K562 (cell line): Measurements from ENCODE around the gene LRRC8E. TPM values are rescaled to one million over a fixed set of nuclear protein-coding genes. Genes with fewer than 3 reads are reported as not detected.

Source experiments
- ATAC-seq: fragments of 200-7000 bp; cut with Tn5 transposase; 3 replicates; pipeline ENCODE4 v1.9.1; 2020; ENCODE audit warnings: moderate library complexity
- BruUV-seq: library from RNA; stranded (reverse); fragments of 400-500 nt; replicated peaks from 2 replicates; lab custom pipeline; 2021; lab: Mats Ljungman, UMichigan
- CTCF ChIA-PET: fragments of 300-600 bp; formaldehyde crosslinking; extraction: SDS; loops from one replicate; lab custom pipeline; 2021; ENCODE audit warnings: low intra/inter-chr PET ratio; lab: Yijun Ruan, JAX
- POLR2A ChIA-PET: fragments of 300-600, 350-650 bp; sonication (Branson Sonifier 250); formaldehyde crosslinking; extraction: SDS; loops from one replicate; lab custom pipeline; 2021; ENCODE audit warnings: antibody characterized with exemption, inconsistent platforms; lab: Yijun Ruan, JAX
- DNase-seq, 4 experiments: peaks; one replicate each; pipeline versions ENCODE4 v3.0.0 to v3.0.0-alpha.2; 2011 to 2018; ENCODE audit warnings: low spot score in 3 of 4, mixed read lengths in 3 of 4; ENCODE audit errors: extremely low read depth in 1 of 4
- FAIRE-seq: peaks from 2 replicates; lab custom pipeline; 2011; peaks lifted over from hg19 to GRCh38; lab: Jason Lieb, UNC
- H2AFZ ChIP-seq: 2 replicates; pipeline ENCODE4 v1.6.0; 2011; ENCODE audit warnings: low read depth, low read length, control low read depth, inconsistent platforms
- H3K27ac ChIP-seq: fragments of 200-600 bp; 3 replicates; pipeline ENCODE4 v1.8.0; 2011; ENCODE audit warnings: low read depth, mild to moderate bottlenecking, control low read depth, inconsistent platforms, low read length, moderate library complexity, mixed read lengths; ENCODE audit errors: extremely low read depth
- H3K27me3 ChIP-seq, 2 experiments: fragments of 300-600 bp in 1 of 2; 2 replicates in 1 of 2; 3 replicates in 1 of 2; pipeline versions ENCODE4 v1.6.0 to v1.8.0; 2011; ENCODE audit warnings: inconsistent platforms in 2 of 2, low read length in 2 of 2, mild to moderate bottlenecking in 1 of 2, mixed read lengths in 1 of 2, moderate library complexity in 1 of 2; ENCODE audit not compliant: control insufficient read depth in 2 of 2, insufficient read depth in 2 of 2
- H3K36me3 ChIP-seq: fragments of 300-600 bp; 3 replicates; pipeline ENCODE4 v1.8.0; 2011; ENCODE audit warnings: mild to moderate bottlenecking, low read length, inconsistent platforms; ENCODE audit not compliant: control insufficient read depth, insufficient read depth
- H3K4me1 ChIP-seq, 2 experiments: fragments of 200-600 bp in 1 of 2; replicated peaks in 1 of 2; 2 replicates in 1 of 2; 3 replicates in 1 of 2; pipeline versions ENCODE4 v1.5.1 to v1.8.0; 2011; ENCODE audit warnings: inconsistent platforms in 2 of 2, low read length in 2 of 2, mild to moderate bottlenecking in 1 of 2, mixed read lengths in 1 of 2, moderate library complexity in 1 of 2; ENCODE audit not compliant: control insufficient read depth in 2 of 2, insufficient read depth in 2 of 2
- H3K4me2 ChIP-seq: 2 replicates; pipeline ENCODE4 v1.6.1; 2011; ENCODE audit warnings: low read length, control low read depth, inconsistent platforms, mixed read lengths; ENCODE audit not compliant: insufficient read depth
- H3K4me3 ChIP-seq: fragments of 200-600 bp; sonication (generic), shearing (Covaris generic); 2 replicates; pipeline ENCODE4 v1.5.1; 2016; ENCODE audit warnings: control low read depth, inconsistent platforms
- H3K79me2 ChIP-seq: fragments of 200-600 bp; 3 replicates; pipeline ENCODE4 v1.8.0; 2011; ENCODE audit warnings: low read length, inconsistent platforms; ENCODE audit not compliant: control insufficient read depth, insufficient read depth
- H3K9ac ChIP-seq, 2 experiments: 2 replicates each; pipeline versions ENCODE4 v1.6.0 to v1.6.1; 2011; ENCODE audit warnings: low read depth in 2 of 2, low read length in 2 of 2, control low read depth in 1 of 2, inconsistent platforms in 1 of 2, mild to moderate bottlenecking in 1 of 2, mixed read lengths in 1 of 2; ENCODE audit not compliant: insufficient read depth in 1 of 2
- H3K9me1 ChIP-seq: one replicate; pipeline ENCODE4 v1.6.0; 2011; ENCODE audit warnings: inconsistent platforms, mild to moderate bottlenecking, low read length, moderate library complexity; ENCODE audit not compliant: control insufficient read depth, insufficient read depth
- H3K9me3 ChIP-seq: replicated peaks from 2 replicates; pipeline ENCODE4 v1.5.1; 2011; ENCODE audit warnings: low read depth, low read length, inconsistent platforms; ENCODE audit not compliant: control insufficient read depth, insufficient read depth
- H4K20me1 ChIP-seq: replicated peaks from 2 replicates; pipeline ENCODE4 v1.6.1; 2011; ENCODE audit warnings: low read length, inconsistent platforms, mixed read lengths; ENCODE audit not compliant: control insufficient read depth, insufficient read depth
- ARNT ChIP-seq, 2 experiments: fragments of 450-650 bp; IDR thresholded peaks; 2 replicates each; pipeline ENCODE4 v1.6.1; 2016; ENCODE audit warnings: mild to moderate bottlenecking in 1 of 2
- BCOR ChIP-seq: fragments of 450-650 bp; IDR thresholded peaks from 2 replicates; pipeline ENCODE4 v1.6.1; 2016
- CCAR2 ChIP-seq: fragments of 200-400 bp; formaldehyde crosslinking; IDR thresholded peaks from 2 replicates; pipeline ENCODE4 v1.6.1; 2017; ENCODE audit warnings: mild to moderate bottlenecking, low read depth, low read length
- FUS ChIP-seq: fragments of 200-400 bp; formaldehyde crosslinking; optimal IDR thresholded peaks from 2 replicates; pipeline ENCODE3; 2017; ENCODE audit warnings: low read depth, low read length
- GATA2 ChIP-seq: sonication (generic); formaldehyde crosslinking; IDR thresholded peaks from 2 replicates; pipeline ENCODE4 v1.4.0; 2020; ENCODE audit warnings: mild to moderate bottlenecking, missing genetic modification reagents
- LARP7 ChIP-seq: fragments of 450-650 bp; IDR thresholded peaks from 2 replicates; pipeline ENCODE4 v1.6.1; 2016
- NFYB ChIP-seq: IDR thresholded peaks from 2 replicates; pipeline ENCODE4 v1.6.1; 2011; ENCODE audit warnings: mild to moderate bottlenecking, moderate library complexity; ENCODE audit not compliant: insufficient read length; ENCODE audit errors: extremely low read depth
- PHF21A ChIP-seq: fragments of 450-650 bp; IDR thresholded peaks from 2 replicates; pipeline ENCODE4 v1.6.1; 2017; ENCODE audit warnings: low read depth, borderline replicate concordance
- PML ChIP-seq: IDR thresholded peaks from 2 replicates; pipeline ENCODE4 v1.6.1; 2012; ENCODE audit warnings: low read length, inconsistent platforms
- RB1 ChIP-seq: fragments of 450-650 bp; IDR thresholded peaks from 2 replicates; pipeline ENCODE4 v1.6.1; 2017; ENCODE audit warnings: low read depth, mild to moderate bottlenecking
- RBM25 ChIP-seq: fragments of 200-400 bp; formaldehyde crosslinking; IDR thresholded peaks from 2 replicates; pipeline ENCODE4 v1.6.1; 2018; ENCODE audit warnings: low read length, low read depth, moderate library complexity; ENCODE audit not compliant: severe bottlenecking
- RCOR1 ChIP-seq, 2 experiments: IDR thresholded peaks; 2 replicates each; pipeline ENCODE4 v1.6.1; 2012; ENCODE audit warnings: low read depth in 2 of 2, low read length in 2 of 2, borderline replicate concordance in 1 of 2, improper control_type of control experiment in 1 of 2
- SRSF9 ChIP-seq: fragments of 200-400 bp; formaldehyde crosslinking; IDR thresholded peaks from 2 replicates; pipeline ENCODE4 v1.6.1; 2017; ENCODE audit warnings: low read depth, low read length, borderline replicate concordance
- SUPT5H ChIP-seq: fragments of 450-650 bp; IDR thresholded peaks from 2 replicates; pipeline ENCODE4 v1.6.1; 2016
- TCF15 ChIP-seq: fragments of 250-450 bp; sonication (Bioruptor Pico); IDR thresholded peaks from 2 replicates; pipeline ENCODE4 v1.8.0; 2022; ENCODE audit warnings: moderate library complexity, mild to moderate bottlenecking, inconsistent platforms
- TCF7 ChIP-seq: sonication (generic); IDR thresholded peaks from 2 replicates; pipeline ENCODE4 v1.6.1; 2016; ENCODE audit warnings: antibody characterized with exemption, borderline replicate concordance
- ZNF224 ChIP-seq: sonication (generic); formaldehyde crosslinking; IDR thresholded peaks from 2 replicates; pipeline ENCODE4 v1.8.0; 2022; ENCODE audit warnings: mild to moderate bottlenecking, missing genetic modification reagents
- ZNF3 ChIP-seq: fragments of 250-450 bp; sonication (Bioruptor Pico); IDR thresholded peaks from 2 replicates; pipeline ENCODE4 v1.5.0; 2021; ENCODE audit warnings: mild to moderate bottlenecking, moderate library complexity
- WGBS: fragments of 100-300 bp; shearing (Covaris generic); methylation state at CpG from one replicate; pipeline ENCODE4 v1.1.6; 2016; ENCODE audit warnings: low coverage, mixed read lengths; ENCODE audit not compliant: insufficient coverage; ENCODE audit errors: missing lambda C conversion rate; 5-methylcytosine and 5-hydroxymethylcytosine counted together
- in situ Hi-C: fragments of 300-500 bp; cut with MboI; formaldehyde crosslinking; loops from 4 replicates; pipeline ENCODE4 v1.15.0; 2018; ENCODE audit warnings: inconsistent platforms, mixed read lengths
- intact Hi-C: fragments of 100-400 bp; cut with micrococcal nuclease; formaldehyde crosslinking; loops from 2 replicates; pipeline ENCODE4 v1.14.2; 2022
- polyA plus RNA-seq, 8 experiments: library from polyadenylated mRNA; depleted of rRNA in 4 of 8; stranded (reverse) in 5 of 8; unstranded in 3 of 8; fragments of >200 nt; fragmentation: Nextera tagmentation in 2 of 8; fragmentation: Illumina TruSeq in 1 of 8; extraction: Ambion mirVana in 2 of 8; extraction: Trizol in 1 of 8; gene quantifications; 2 replicates each; pipeline versions ENCODE4 v1.2.1 to v1.2.3, GENCODE V29; 2011 to 2014; ENCODE audit warnings: inconsistent platforms in 1 of 8, missing spikeins in 1 of 8
- total RNA-seq, 7 experiments: library from RNA; depleted of rRNA in 6 of 7; stranded (reverse); fragments of >200 nt in 6 of 7; fragmentation: Illumina TruSeq in 2 of 7; extraction: Trizol in 2 of 7; gene quantifications; 2 replicates each; pipeline versions ENCODE4 v1.2.1 to v1.2.3, GENCODE V29; 2011 to 2021; ENCODE audit warnings: low replicate concordance in 1 of 7
- TF ChIP-seq, protein P1 (sequence below): sonication (generic); formaldehyde crosslinking; IDR thresholded peaks from 2 replicates; pipeline ENCODE4 v1.8.1; 2023; ENCODE audit warnings: mild to moderate bottlenecking, missing genetic modification reagents

Gene LRRC8E
- total and polyA plus RNA-seq, 9 of the 15 experiments (the other 6 are each of a cell fraction or from before 2014, with no cell fraction given) = 0.08 to 5.7 (median 3.5) TPM; not detected in 1

DNA sequence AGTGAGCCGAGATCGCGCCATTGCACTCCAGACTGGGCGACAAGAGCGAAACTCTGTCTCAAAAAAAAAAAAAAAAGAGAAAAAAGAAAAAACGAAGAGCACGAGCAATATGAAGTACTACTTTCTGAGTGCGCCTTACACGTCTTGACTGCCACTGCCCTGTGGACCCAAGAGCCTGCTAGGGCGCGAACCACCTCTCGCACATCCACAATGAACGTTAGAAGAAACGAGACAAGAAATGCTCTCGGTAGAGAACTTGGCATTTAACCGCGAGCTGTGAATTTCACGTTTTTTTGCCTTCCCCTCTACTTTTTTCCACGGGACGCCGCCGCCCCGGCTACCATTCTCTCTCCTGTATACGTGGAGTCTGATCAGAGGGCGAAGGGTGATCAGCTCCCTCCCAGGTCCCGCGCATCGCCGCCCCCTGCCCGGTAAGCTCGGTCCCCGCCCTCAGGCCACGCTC is 54.7 kb downstream of the LRRC8E start:
- H3K4me1 ChIP-seq = peaks cover 11 to 28% of the 10 kb centered on the region in 2 experiments; a peak in 4 of 5 replicates
- H3K4me3 ChIP-seq = peak overlapping the region; percentile 64
- no TSS peak for BruUV-seq
- ATAC-seq = peak; percentile 24; the same call in 2 of the 3 replicates
- no peaks in the 10 kb centered on the region for H3K27me3 ChIP-seq
- H3K9me3 ChIP-seq = no peaks in the 10 kb centered on the region
- intact Hi-C loops = loop anchor here (2.0 to 10.0 kb wide), 3 partner anchors 60 to 209 kb away; no protein-coding TSS in a partner anchor
- H4K20me1 ChIP-seq = no peaks in the 10 kb centered on the region
- H3K9me1 ChIP-seq = peaks cover 4% of the 10 kb centered on the region
- POLR2A ChIA-PET = interaction anchor here (0.6 to 2.7 kb wide), 18 partner anchors 10 to 1168 kb away, joined by 3 to 27 read pairs (median 4); partner anchors contain the start of genes CTXN1, LRRC8E, NDUFA7 and RPS28
- peak overlapping the region; percentile 95 for H3K4me2 ChIP-seq
- peaks cover 63% of the 10 kb centered on the region for H3K79me2 ChIP-seq
- peak overlapping the region; percentile 94 for H3K27ac ChIP-seq
- FAIRE-seq = peak; percentile 11
- H2AFZ ChIP-seq = peak overlapping the region; percentile 24; the same call in 1 of the 2 replicates
- in situ Hi-C loops = no loop called here
- 1% methylated on average over 33 of the region's 33 CpGs for WGBS
- H3K9ac ChIP-seq = peak overlapping the region; percentile 95 to 99
- CTCF ChIA-PET = interaction anchor here (0.6 to 2.3 kb wide), 3 partner anchors 126 to 325 kb away, joined by 4 to 16 read pairs (median 7); no protein-coding TSS in a partner anchor
- peaks cover 43% of the 10 kb centered on the region for H3K36me3 ChIP-seq
- peak in 1 of 4 experiments; percentile 77 for DNase-seq
- TF ChIP-seq FUS = no peak
- TF ChIP-seq ZNF224 = 0 out of 2 replicates have a peak, but pooled peaks have one; percentile 31
- no peak for TF ChIP-seq TCF7
- no peak for TF ChIP-seq BCOR
- no peak for TF ChIP-seq GATA2
- no peak for TF ChIP-seq RCOR1 (IDR thresholded peaks at IDR 0.05; ENCODE audit: borderline replicate concordance in 1 of 2, low read depth in 2 of 2, low read length in 2 of 2)
- TF ChIP-seq SUPT5H = no peak
- TF ChIP-seq ZNF3 (CRISPR knock-in tag) = no peak
- no peak for TF ChIP-seq CCAR2
- TF ChIP-seq RB1 = no peak
- TF ChIP-seq PHF21A = no peak
- no peak for TF ChIP-seq LARP7
- no peak for TF ChIP-seq SRSF9
- no peak for TF ChIP-seq TCF15 (CRISPR knock-in tag)
- TF ChIP-seq, protein P1, sequence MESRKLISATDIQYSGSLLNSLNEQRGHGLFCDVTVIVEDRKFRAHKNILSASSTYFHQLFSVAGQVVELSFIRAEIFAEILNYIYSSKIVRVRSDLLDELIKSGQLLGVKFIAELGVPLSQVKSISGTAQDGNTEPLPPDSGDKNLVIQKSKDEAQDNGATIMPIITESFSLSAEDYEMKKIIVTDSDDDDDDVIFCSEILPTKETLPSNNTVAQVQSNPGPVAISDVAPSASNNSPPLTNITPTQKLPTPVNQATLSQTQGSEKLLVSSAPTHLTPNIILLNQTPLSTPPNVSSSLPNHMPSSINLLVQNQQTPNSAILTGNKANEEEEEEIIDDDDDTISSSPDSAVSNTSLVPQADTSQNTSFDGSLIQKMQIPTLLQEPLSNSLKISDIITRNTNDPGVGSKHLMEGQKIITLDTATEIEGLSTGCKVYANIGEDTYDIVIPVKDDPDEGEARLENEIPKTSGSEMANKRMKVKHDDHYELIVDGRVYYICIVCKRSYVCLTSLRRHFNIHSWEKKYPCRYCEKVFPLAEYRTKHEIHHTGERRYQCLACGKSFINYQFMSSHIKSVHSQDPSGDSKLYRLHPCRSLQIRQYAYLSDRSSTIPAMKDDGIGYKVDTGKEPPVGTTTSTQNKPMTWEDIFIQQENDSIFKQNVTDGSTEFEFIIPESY (CRISPR knock-in tag) = 0 out of 2 replicates have a peak, but pooled peaks have one; percentile 26
- TF ChIP-seq RBM25 = no peak
- no peak for TF ChIP-seq PML
- no peak for TF ChIP-seq ARNT (IDR thresholded peaks at IDR 0.05)
- TF ChIP-seq NFYB = no peak
